AG04450 (cell line): ENCODE measurements around the gene CEP135. TPM values are rescaled to one million over a fixed set of nuclear protein-coding genes. Genes with fewer than 3 reads are reported as not detected.

ENCODE experiments used
- CTCF ChIA-PET: fragments of 300-600, 350-600 bp; formaldehyde crosslinking; extraction: SDS; loops from one replicate; lab custom pipeline; 2022; ENCODE audit warnings: antibody characterized with exemption, inconsistent platforms; lab: Charles Lee
- POLR2A ChIA-PET: fragments of 350-600 bp; formaldehyde crosslinking; extraction: SDS; loops from one replicate; lab custom pipeline; 2021; ENCODE audit warnings: antibody characterized with exemption, inconsistent platforms; lab: Yijun Ruan, JAX
- DNase-seq: peaks from one replicate; pipeline ENCODE4 v3.0.0-alpha.2; 2011; ENCODE audit warnings: low read depth, low spot score
- H3K27ac ChIP-seq: one replicate; pipeline ENCODE4 v1.5.1; 2012; ENCODE audit warnings: low read depth, low read length, control low read depth
- H3K27me3 ChIP-seq: one replicate; pipeline ENCODE4 v1.6.0; 2012; ENCODE audit warnings: low read length; ENCODE audit not compliant: control insufficient read depth, insufficient read depth
- H3K4me3 ChIP-seq: 2 replicates; pipeline ENCODE4 v1.5.1; 2011; ENCODE audit warnings: mild to moderate bottlenecking, low read depth, low read length, control low read depth
- H3K9me3 ChIP-seq: 2 replicates; pipeline ENCODE4 v1.5.1; 2012; ENCODE audit warnings: low read length; ENCODE audit not compliant: control insufficient read depth, insufficient read depth
- CTCF ChIP-seq: IDR thresholded peaks from 2 replicates; pipeline ENCODE4 v1.5.1; 2011; ENCODE audit warnings: low read depth, low read length, control low read depth, inconsistent platforms
- polyA plus RNA-seq: library from polyadenylated mRNA; depleted of rRNA; stranded (reverse); fragments of >200 nt; gene quantifications from 2 replicates; pipeline ENCODE4 v1.2.3, GENCODE V29; 2011

The CEP135 gene
- polyA plus RNA-seq, 1 experiment = 6.4 TPM

- ChIA-PET POLR2A (interaction anchor here (0.6 kb wide), 1 partner anchor 23 kb away, joined by 3 read pairs; no protein-coding TSS in a partner anchor), CTCF (interaction anchor here (1.0 to 1.2 kb wide), 2 partner anchors 39 to 42 kb away, joined by 3 read pairs; partner anchors contain the start of gene CEP135)
- DNase-seq = no peak
- Histone ChIP-seq H3K9me3 (no peaks in the 10 kb centered on the region), H3K27me3 (no peaks in the 10 kb centered on the region), H3K27ac (no peak overlapping the region), H3K4me3 (no peak overlapping the region)
- TF ChIP-seq CTCF = no peak
These were observed 42.4 kb upstream of the CEP135 start for GRCh38 chr4:55906323-55906722.

- no peak overlapping the region for H3K27ac ChIP-seq
- ChIA-PET POLR2A (interaction anchor here (0.6 kb wide), 1 partner anchor 22 kb away, joined by 3 read pairs; no protein-coding TSS in a partner anchor), CTCF (interaction anchor here (1.0 kb wide), 1 partner anchor 42 kb away, joined by 3 read pairs; the partner anchor contains the start of gene CEP135)
- no peak overlapping the region for H3K4me3 ChIP-seq
- H3K9me3 ChIP-seq = no peaks in the 10 kb centered on the region
- DNase-seq = no peak
- no peaks in the 10 kb centered on the region for H3K27me3 ChIP-seq
- no peak for TF ChIP-seq CTCF
These were observed 41.8 kb upstream of the CEP135 start for GRCh38 chr4:55906989-55907388.

- no peak for TF ChIP-seq CTCF
- Histone ChIP-seq H3K4me3 (no peak overlapping the region), H3K27ac (no peak overlapping the region), H3K27me3 (no peaks in the 10 kb centered on the region), H3K9me3 (no peaks in the 10 kb centered on the region)
- ChIA-PET POLR2A (no interaction called here), CTCF (no interaction called here)
- no peak for DNase-seq
These were observed 41.3 kb upstream of the CEP135 start for GRCh38 chr4:55907469-55907868.

GRCh38 chr4:55910140-55910539 is 38.6 kb upstream of the CEP135 start:
- no peak for TF ChIP-seq CTCF
- ChIA-PET POLR2A (no interaction called here), CTCF (no interaction called here)
- Histone ChIP-seq H3K27me3 (no peaks in the 10 kb centered on the region), H3K9me3 (no peaks in the 10 kb centered on the region), H3K27ac (no peak overlapping the region), H3K4me3 (no peak overlapping the region)
- DNase-seq = no peak

GRCh38 chr4:55912249-55912648 is 36.5 kb upstream of the CEP135 start:
- Histone ChIP-seq H3K27ac (no peak overlapping the region), H3K9me3 (no peaks in the 10 kb centered on the region), H3K27me3 (no peaks in the 10 kb centered on the region), H3K4me3 (no peak overlapping the region)
- no peak for TF ChIP-seq CTCF
- ChIA-PET POLR2A (no interaction called here), CTCF (no interaction called here)
- DNase-seq = no peak
